Endodermal cell (in vitro differentiated cells): Measurements from ENCODE around the gene SUMO3. TPM values are rescaled to one million over a fixed set of nuclear protein-coding genes. Genes with fewer than 3 reads are reported as not detected.
A peak's percentile ranks its signal among the peaks of the same experiment; 100 is the strongest.

ENCODE experiments used
- DNase-seq: peaks from one replicate; pipeline ENCODE4 v3.0.0-alpha.2; 2017
- H3K27ac ChIP-seq: 2 replicates; pipeline ENCODE4 v1.5.1; 2013; ENCODE audit warnings: mild to moderate bottlenecking, low read depth, low read length, moderate library complexity
- H3K27me3 ChIP-seq: 2 replicates; pipeline ENCODE4 v1.6.1; 2013; ENCODE audit warnings: mild to moderate bottlenecking, low read length, moderate library complexity; ENCODE audit not compliant: insufficient read depth, control insufficient read depth, poor library complexity, severe bottlenecking
- H3K36me3 ChIP-seq: 2 replicates; pipeline ENCODE4 v1.7.0; 2013; ENCODE audit warnings: mild to moderate bottlenecking, low read length, moderate library complexity; ENCODE audit not compliant: control insufficient read depth, insufficient read depth
- H3K4me1 ChIP-seq: one replicate; pipeline ENCODE4 v1.7.0; 2013; ENCODE audit warnings: low read length; ENCODE audit not compliant: control insufficient read depth, insufficient read depth
- H3K4me3 ChIP-seq: 2 replicates; pipeline ENCODE4 v1.5.1; 2013; ENCODE audit warnings: mild to moderate bottlenecking, low read length, moderate library complexity
- H3K9ac ChIP-seq: 2 replicates; pipeline ENCODE4 v1.6.1; 2013; ENCODE audit warnings: mild to moderate bottlenecking, low read length, moderate library complexity; ENCODE audit not compliant: poor library complexity, severe bottlenecking; ENCODE audit errors: extremely low read depth
- H3K9me3 ChIP-seq: 2 replicates; pipeline ENCODE4 v1.6.1; 2013; ENCODE audit warnings: mild to moderate bottlenecking, low read length, moderate library complexity; ENCODE audit not compliant: control insufficient read depth
- H3K27ac Mint-ChIP-seq: 2 replicates; pipeline ENCODE4 v1.8.0; 2020; ENCODE audit warnings: mixed read lengths
- H3K27me3 Mint-ChIP-seq: 2 replicates; pipeline ENCODE4 v1.8.0; 2021; ENCODE audit warnings: mild to moderate bottlenecking, mixed read lengths; ENCODE audit not compliant: insufficient read depth
- H3K36me3 Mint-ChIP-seq: 2 replicates; pipeline ENCODE4 v1.8.0; 2020; ENCODE audit warnings: low read depth, mixed read lengths
- H3K4me1 Mint-ChIP-seq: 2 replicates; pipeline ENCODE4 v1.8.0; 2020; ENCODE audit warnings: mixed read lengths
- H3K4me3 Mint-ChIP-seq: 2 replicates; pipeline ENCODE4 v1.8.0; 2020; ENCODE audit warnings: mild to moderate bottlenecking, moderate library complexity, mixed read lengths
- H3K9me3 Mint-ChIP-seq: 2 replicates; pipeline ENCODE4 v1.8.0; 2020; ENCODE audit warnings: mild to moderate bottlenecking, mixed read lengths
- WGBS, 2 experiments: methylation state at CpG; one replicate each; pipeline versions ENCODE4 v1.1.5 to v1.1.7; 2013; ENCODE audit warnings: missing lambda C conversion rate in 2 of 2, mixed read lengths in 1 of 2; ENCODE audit not compliant: insufficient coverage in 1 of 2, insufficient read length in 1 of 2; 5-methylcytosine and 5-hydroxymethylcytosine counted together
- total RNA-seq, 2 donors: library from RNA; stranded (reverse); fragmentation: NEBNext Ultra II Directional in 1 of 2; extraction: Animal tissue kit (Norgen Biotek cat#: 25700) in 1 of 2; gene quantifications; 2 replicates in 1 of 2; 3 replicates in 1 of 2; pipeline ENCODE4 v1.2.1, GENCODE V29; 2021
- TF ChIP-seq, protein P1 (sequence below): fragments of 200-600 bp; sonication (generic); conservative IDR thresholded peaks from 2 replicates; pipeline ENCODE4 v1.5.0; 2021; ENCODE audit warnings: antibody characterized with exemption, mild to moderate bottlenecking

Gene SUMO3
- total RNA-seq, 2 donors from 2014 or later = 79.5 to 96.4 TPM

DNA sequence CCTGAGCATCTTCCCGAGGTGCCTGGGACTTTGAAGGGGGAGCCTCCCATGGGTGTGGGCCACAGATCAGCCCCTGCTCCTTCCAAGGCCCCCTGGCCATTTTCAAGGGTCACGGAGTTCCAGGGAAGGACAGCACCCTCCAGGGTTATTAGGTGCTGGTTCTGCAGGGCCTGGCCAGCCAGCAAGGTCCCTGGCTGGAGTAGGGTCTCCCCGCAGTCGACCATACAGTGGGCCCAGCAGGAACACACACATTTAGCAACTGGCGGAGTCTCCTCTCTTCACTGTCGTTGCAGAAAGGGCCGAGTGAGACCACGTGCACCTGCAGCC, 17.7 kb upstream of the SUMO3 start:
- Histone ChIP-seq H3K4me1 (no peaks in the 10 kb centered on the region), H3K27ac (no peak overlapping the region), H3K27me3 (no peaks in the 10 kb centered on the region), H3K4me3 (no peak overlapping the region), H3K9ac (no peak overlapping the region), H3K36me3 (no peaks in the 10 kb centered on the region), H3K9me3 (no peaks in the 10 kb centered on the region)
- Mint-ChIP-seq H3K9me3 (no peaks in the 10 kb centered on the region), H3K27ac (no peak overlapping the region), H3K27me3 (no peaks in the 10 kb centered on the region), H3K36me3 (no peaks in the 10 kb centered on the region), H3K4me1 (no peaks in the 10 kb centered on the region), H3K4me3 (no peak overlapping the region)
- WGBS, 2 experiments = 90 to 94% methylated on average over 3 to 4 of the region's 8 CpGs
- DNase-seq = no peak
- TF ChIP-seq, protein P1, sequence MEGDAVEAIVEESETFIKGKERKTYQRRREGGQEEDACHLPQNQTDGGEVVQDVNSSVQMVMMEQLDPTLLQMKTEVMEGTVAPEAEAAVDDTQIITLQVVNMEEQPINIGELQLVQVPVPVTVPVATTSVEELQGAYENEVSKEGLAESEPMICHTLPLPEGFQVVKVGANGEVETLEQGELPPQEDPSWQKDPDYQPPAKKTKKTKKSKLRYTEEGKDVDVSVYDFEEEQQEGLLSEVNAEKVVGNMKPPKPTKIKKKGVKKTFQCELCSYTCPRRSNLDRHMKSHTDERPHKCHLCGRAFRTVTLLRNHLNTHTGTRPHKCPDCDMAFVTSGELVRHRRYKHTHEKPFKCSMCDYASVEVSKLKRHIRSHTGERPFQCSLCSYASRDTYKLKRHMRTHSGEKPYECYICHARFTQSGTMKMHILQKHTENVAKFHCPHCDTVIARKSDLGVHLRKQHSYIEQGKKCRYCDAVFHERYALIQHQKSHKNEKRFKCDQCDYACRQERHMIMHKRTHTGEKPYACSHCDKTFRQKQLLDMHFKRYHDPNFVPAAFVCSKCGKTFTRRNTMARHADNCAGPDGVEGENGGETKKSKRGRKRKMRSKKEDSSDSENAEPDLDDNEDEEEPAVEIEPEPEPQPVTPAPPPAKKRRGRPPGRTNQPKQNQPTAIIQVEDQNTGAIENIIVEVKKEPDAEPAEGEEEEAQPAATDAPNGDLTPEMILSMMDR = no peak

DNA sequence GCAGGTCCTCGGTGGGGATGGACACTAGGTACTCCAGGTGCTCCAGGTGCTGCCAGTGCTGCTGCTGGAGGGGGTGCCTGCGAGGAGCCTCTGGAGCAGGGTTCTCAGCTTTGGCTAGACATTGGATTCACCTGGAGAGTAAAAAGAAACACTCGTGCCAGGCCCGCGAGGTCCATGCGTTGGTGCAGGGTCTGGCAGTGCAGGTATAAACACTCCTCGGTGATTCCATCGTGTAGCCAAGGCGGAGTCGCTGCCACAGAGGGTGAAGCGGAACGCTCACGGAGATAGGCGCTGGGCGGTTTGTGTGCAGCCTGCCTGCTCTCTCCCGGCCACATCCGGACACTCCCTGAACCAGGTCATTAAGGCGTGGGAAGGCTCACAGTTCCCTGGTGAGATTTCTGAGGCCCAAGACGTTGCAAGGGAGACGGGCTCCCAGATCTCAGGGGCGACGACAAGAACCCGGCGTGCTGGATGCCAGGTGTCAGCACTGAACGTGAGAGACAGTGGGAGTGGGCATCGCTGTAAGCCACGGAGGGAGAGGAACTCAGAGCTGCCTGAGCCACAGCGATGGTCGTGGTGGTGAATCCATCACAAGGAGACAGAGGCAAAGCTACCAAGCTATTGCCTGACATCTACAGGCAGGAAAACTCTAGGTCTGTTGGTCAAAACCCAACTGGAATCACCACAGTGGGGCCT, 17.2 kb upstream of the SUMO3 start:
- Histone ChIP-seq H3K27me3 (no peaks in the 10 kb centered on the region), H3K4me3 (no peak overlapping the region), H3K4me1 (no peaks in the 10 kb centered on the region), H3K27ac (no peak overlapping the region), H3K9ac (no peak overlapping the region), H3K9me3 (no peaks in the 10 kb centered on the region), H3K36me3 (no peaks in the 10 kb centered on the region)
- Mint-ChIP-seq H3K4me3 (no peak overlapping the region), H3K4me1 (no peaks in the 10 kb centered on the region), H3K27ac (no peak overlapping the region), H3K9me3 (peaks cover 2% of the 10 kb centered on the region), H3K27me3 (peaks cover 1% of the 10 kb centered on the region), H3K36me3 (no peaks in the 10 kb centered on the region)
- DNase-seq = no peak
- 92 to 95% methylated on average over 28 to 29 of the region's 29 CpGs for WGBS, 2 experiments
- TF ChIP-seq, protein P1 = no peak

DNA sequence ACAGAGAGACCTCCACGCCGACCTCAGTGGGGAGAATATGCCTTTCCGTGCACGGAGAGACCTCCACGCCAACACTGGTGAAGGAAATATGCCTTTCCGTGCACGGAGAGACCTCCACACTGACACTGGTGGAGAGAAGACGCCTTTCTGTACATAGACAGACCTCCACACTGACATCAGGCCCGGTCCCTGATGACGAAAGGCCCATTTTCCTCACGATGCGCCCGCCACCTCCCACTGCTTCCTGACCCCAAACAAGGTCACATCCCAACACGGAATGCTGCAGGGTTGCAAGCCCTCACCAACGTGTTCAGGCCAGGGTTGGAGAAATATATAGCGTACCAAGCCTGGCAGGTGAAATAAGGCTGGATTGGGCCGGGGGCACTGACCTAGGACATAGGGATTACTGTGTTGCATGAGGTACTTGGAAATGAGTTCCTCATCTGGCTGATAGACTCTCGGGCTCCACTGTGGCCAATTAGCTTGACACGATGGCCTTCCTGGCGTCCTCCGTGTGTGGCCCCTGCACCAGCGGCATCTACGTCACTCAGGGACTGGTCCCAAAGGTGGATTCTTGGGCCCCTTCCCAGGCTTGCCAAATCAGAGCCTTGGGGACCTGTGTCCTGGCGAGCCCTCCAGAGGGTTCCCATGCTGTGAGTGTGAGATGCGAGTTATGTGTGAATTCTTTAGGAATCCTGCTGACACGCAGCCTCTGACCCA, 16.5 kb upstream of the SUMO3 start:
- H3K27ac ChIP-seq = no peak overlapping the region
- no peak overlapping the region for H3K27ac Mint-ChIP-seq
- peaks cover 9% of the 10 kb centered on the region for H3K9me3 Mint-ChIP-seq
- H3K9me3 ChIP-seq = peaks cover 2% of the 10 kb centered on the region
- no peaks in the 10 kb centered on the region for H3K36me3 Mint-ChIP-seq
- no peaks in the 10 kb centered on the region for H3K4me1 Mint-ChIP-seq
- H3K27me3 ChIP-seq = no peaks in the 10 kb centered on the region
- 85 to 89% methylated on average over 22 to 26 of the region's 26 CpGs for WGBS, 2 experiments
- no peak overlapping the region for H3K4me3 ChIP-seq
- peak; percentile 26 for DNase-seq
- no peak overlapping the region for H3K4me3 Mint-ChIP-seq
- no peaks in the 10 kb centered on the region for H3K36me3 ChIP-seq
- H3K4me1 ChIP-seq = no peaks in the 10 kb centered on the region
- no peak overlapping the region for H3K9ac ChIP-seq
- H3K27me3 Mint-ChIP-seq = peaks cover 3% of the 10 kb centered on the region
- TF ChIP-seq, protein P1 = no peak
